H4 (cell line): Measurements from ENCODE around the gene UBASH3B. TPM values are rescaled to one million over a fixed set of nuclear protein-coding genes. Genes with fewer than 3 reads are reported as not detected.

ENCODE experiments used
- DNase-seq: peaks from one replicate; pipeline ENCODE4 v3.0.0-alpha.2; 2015; ENCODE audit warnings: low spot score
- total RNA-seq: library from RNA; depleted of rRNA; stranded (reverse); fragments of >200 nt; shearing (Covaris generic); gene quantifications from 2 replicates; pipeline ENCODE4 v1.2.3, GENCODE V29; 2014

The UBASH3B gene
- total RNA-seq, 1 experiment from 2014 or later: 4.4 TPM

- DNase-seq: no peak
Observed at GRCh38 chr11:122754553-122755322, 99.2 kb downstream of the UBASH3B start.

GRCh38 chr11:122755409-122755808, 99.9 kb downstream of the UBASH3B start:
- no peak for DNase-seq

GRCh38 chr11:122755941-122756340, 100.4 kb downstream of the UBASH3B start:
- DNase-seq: no peak

- DNase-seq: no peak
Observed at GRCh38 chr11:122756417-122756816, 100.9 kb downstream of the UBASH3B start.

GRCh38 chr11:122757201-122757600, 101.7 kb downstream of the UBASH3B start:
- DNase-seq: no peak

- no peak for DNase-seq
Observed at GRCh38 chr11:122758339-122758738, 102.8 kb downstream of the UBASH3B start.

- peak; percentile 16 for DNase-seq
Observed at GRCh38 chr11:122758974-122759373, 103.5 kb downstream of the UBASH3B start.

GRCh38 chr11:122763108-122763507, 107.6 kb downstream of the UBASH3B start:
- DNase-seq: no peak

- DNase-seq: no peak
Observed at GRCh38 chr11:122764371-122765090, 109.0 kb downstream of the UBASH3B start.

GRCh38 chr11:122765487-122766131, 110.1 kb downstream of the UBASH3B start:
- DNase-seq: no peak

- no peak for DNase-seq
Observed at GRCh38 chr11:122769126-122769780, 113.7 kb downstream of the UBASH3B start.

GRCh38 chr11:122772945-122773344, 117.4 kb downstream of the UBASH3B start:
- DNase-seq: no peak

- DNase-seq: no peak
Observed at GRCh38 chr11:122773781-122774266, 118.3 kb downstream of the UBASH3B start.

GRCh38 chr11:122775675-122776271, 120.3 kb downstream of the UBASH3B start:
- no peak for DNase-seq

- no peak for DNase-seq
Observed at GRCh38 chr11:122776546-122776945, 121.0 kb downstream of the UBASH3B start.

GRCh38 chr11:122777343-122777742, 121.8 kb downstream of the UBASH3B start:
- no peak for DNase-seq

GRCh38 chr11:122778148-122778547, 122.6 kb downstream of the UBASH3B start:
- DNase-seq: no peak

- no peak for DNase-seq
Observed at GRCh38 chr11:122779047-122779629, 123.6 kb downstream of the UBASH3B start.

- no peak for DNase-seq
Observed at GRCh38 chr11:122780296-122780949, 124.9 kb downstream of the UBASH3B start.

GRCh38 chr11:122781378-122782195, 126.1 kb downstream of the UBASH3B start:
- DNase-seq: peak; percentile 76
